H1 (cell line): ENCODE data around the gene METRNL. TPM values are rescaled to one million over a fixed set of nuclear protein-coding genes. Genes with fewer than 3 reads are reported as not detected.

Experiments used
- CTCF ChIA-PET: fragments of 300-600 bp; sonication (Branson Sonifier 250); formaldehyde crosslinking; loops from one replicate; lab custom pipeline; 2021; ENCODE audit not compliant: partially characterized antibody; lab: Charles Lee
- POLR2A ChIA-PET: fragments of 300-600 bp; sonication (Branson Sonifier 250); formaldehyde crosslinking; loops from one replicate; lab custom pipeline; 2021; ENCODE audit warnings: inconsistent platforms; ENCODE audit not compliant: partially characterized antibody; lab: Charles Lee
- DNase-seq, 2 experiments: peaks; one replicate each; pipeline versions ENCODE4 v3.0.0 to v3.0.0-alpha.2; 2010 to 2022; ENCODE audit warnings: low spot score in 2 of 2, low read depth in 1 of 2, mixed read lengths in 1 of 2
- FAIRE-seq: peaks from 2 replicates; lab custom pipeline; 2011; peaks lifted over from hg19 to GRCh38; lab: Jason Lieb, UNC
- H2AFZ ChIP-seq: 2 replicates; pipeline ENCODE4 v1.8.1; 2012; ENCODE audit warnings: low read length, inconsistent platforms
- H2AK5ac ChIP-seq: 2 replicates; pipeline ENCODE4 v1.6.1; 2013; ENCODE audit warnings: low read depth, low read length
- H2BK120ac ChIP-seq: replicated peaks from 2 replicates; pipeline ENCODE3; 2013; ENCODE audit warnings: low read depth, low read length, inconsistent platforms
- H2BK12ac ChIP-seq: 2 replicates; pipeline ENCODE4 v1.6.1; 2013; ENCODE audit warnings: low read depth, low read length
- H2BK15ac ChIP-seq: 2 replicates; pipeline ENCODE4 v1.6.1; 2013; ENCODE audit warnings: low read length
- H2BK20ac ChIP-seq: 2 replicates; pipeline ENCODE4 v1.6.1; 2013; ENCODE audit warnings: low read length
- H2BK5ac ChIP-seq: 2 replicates; pipeline ENCODE4 v1.6.1; 2013; ENCODE audit warnings: low read depth, low read length
- H3K14ac ChIP-seq: 2 replicates; pipeline ENCODE4 v1.6.1; 2013; ENCODE audit warnings: inconsistent platforms; ENCODE audit not compliant: insufficient read length
- H3K18ac ChIP-seq: 2 replicates; pipeline ENCODE4 v1.6.1; 2013; ENCODE audit warnings: low read length; ENCODE audit errors: extremely low read depth
- H3K23ac ChIP-seq: 2 replicates; pipeline ENCODE4 v1.6.1; 2013; ENCODE audit warnings: inconsistent platforms; ENCODE audit not compliant: insufficient read length
- H3K23me2 ChIP-seq: 2 replicates; pipeline ENCODE4 v1.6.1; 2013; ENCODE audit warnings: low read depth, low read length
- H3K27ac ChIP-seq: 2 replicates; pipeline ENCODE4 v1.6.1; 2011; ENCODE audit warnings: low read depth, low read length, inconsistent platforms
- H3K27me3 ChIP-seq, 4 experiments: replicated peaks in 1 of 4; 1 replicate in 1 of 4; 2 replicates in 3 of 4; pipeline versions ENCODE4 v1.6.1 to v1.8.1; 2011 to 2013; ENCODE audit warnings: low read length in 3 of 4, mild to moderate bottlenecking in 3 of 4, inconsistent platforms in 2 of 4, mixed read lengths in 2 of 4, moderate library complexity in 1 of 4; ENCODE audit not compliant: control insufficient read depth in 3 of 4, insufficient read depth in 3 of 4; ENCODE audit errors: extremely low read depth in 1 of 4
- H3K36me3 ChIP-seq, 4 experiments: 2 replicates each; pipeline versions ENCODE4 v1.6.1 to v1.8.1; 2011 to 2013; ENCODE audit warnings: mild to moderate bottlenecking in 4 of 4, low read length in 3 of 4, moderate library complexity in 2 of 4, control low read depth in 1 of 4, inconsistent platforms in 1 of 4; ENCODE audit not compliant: insufficient read depth in 4 of 4, control insufficient read depth in 2 of 4
- H3K4ac ChIP-seq: replicated peaks from 2 replicates; pipeline ENCODE3; 2013; ENCODE audit warnings: low read length, low read depth, mixed read lengths, inconsistent platforms; ENCODE audit not compliant: insufficient read length
- H3K4me1 ChIP-seq, 4 experiments: replicated peaks in 1 of 4; 1 replicate in 1 of 4; 2 replicates in 3 of 4; pipeline versions ENCODE4 v1.6.1 to v1.8.1; 2011 to 2013; ENCODE audit warnings: low read length in 3 of 4, inconsistent platforms in 2 of 4, mixed read lengths in 1 of 4; ENCODE audit not compliant: insufficient read depth in 4 of 4, control insufficient read depth in 3 of 4
- H3K4me2 ChIP-seq, 2 experiments: 2 replicates each; pipeline versions ENCODE4 v1.6.1 to v1.8.1; 2011 to 2013; ENCODE audit warnings: low read depth in 2 of 2, low read length in 2 of 2, control low read depth in 1 of 2, inconsistent platforms in 1 of 2, mild to moderate bottlenecking in 1 of 2; ENCODE audit not compliant: insufficient read depth in 1 of 2
- H3K4me3 ChIP-seq, 4 experiments: fragments of 200-600, 300-600 bp in 1 of 4; sonication (generic), shearing (Covaris generic), sonication (Bioruptor Twin) in 1 of 4; 2 replicates each; pipeline versions ENCODE4 v1.5.1 to v1.8.1; 2011 to 2016; ENCODE audit warnings: low read length in 4 of 4, low read depth in 3 of 4, control low read depth in 2 of 4, inconsistent platforms in 2 of 4, mild to moderate bottlenecking in 2 of 4, mixed read lengths in 1 of 4, moderate library complexity in 1 of 4; ENCODE audit not compliant: insufficient read depth in 2 of 4; ENCODE audit errors: extremely low read depth in 1 of 4
- H3K56ac ChIP-seq: replicated peaks from 2 replicates; pipeline ENCODE3; 2013; ENCODE audit warnings: low read depth, mild to moderate bottlenecking, mixed read lengths, low read length, inconsistent platforms; ENCODE audit not compliant: insufficient read length
- H3K79me1 ChIP-seq: 2 replicates; pipeline ENCODE4 v1.6.1; 2013; ENCODE audit warnings: low read depth, low read length, control low read depth
- H3K79me2 ChIP-seq, 2 experiments: 2 replicates each; pipeline versions ENCODE4 v1.6.1 to v1.8.1; 2012 to 2013; ENCODE audit warnings: low read length in 2 of 2, mild to moderate bottlenecking in 2 of 2, inconsistent platforms in 1 of 2; ENCODE audit not compliant: insufficient read depth in 2 of 2, control insufficient read depth in 1 of 2
- H3K9ac ChIP-seq, 4 experiments: replicated peaks in 1 of 4; 1 replicate in 1 of 4; 2 replicates in 3 of 4; pipeline versions ENCODE4 v1.6.1 to v1.8.1; 2011 to 2013; ENCODE audit warnings: low read depth in 3 of 4, low read length in 3 of 4, control low read depth in 2 of 4, mild to moderate bottlenecking in 2 of 4, moderate library complexity in 2 of 4, inconsistent platforms in 1 of 4; ENCODE audit errors: extremely low read depth in 1 of 4
- H3K9me3 ChIP-seq, 2 experiments: 2 replicates each; pipeline versions ENCODE4 v1.6.1 to v1.8.1; 2012 to 2013; ENCODE audit warnings: mild to moderate bottlenecking in 2 of 2, moderate library complexity in 2 of 2, control low read depth in 1 of 2, inconsistent platforms in 1 of 2, low read depth in 1 of 2, low read length in 1 of 2, mixed read lengths in 1 of 2; ENCODE audit not compliant: insufficient read depth in 2 of 2
- H4K20me1 ChIP-seq, 2 experiments: replicated peaks in 1 of 2; 2 replicates each; pipeline versions ENCODE3 to v1.8.1; 2011 to 2013; ENCODE audit warnings: inconsistent platforms in 2 of 2, low read length in 2 of 2, mild to moderate bottlenecking in 1 of 2; ENCODE audit not compliant: insufficient read depth in 2 of 2, control insufficient read depth in 1 of 2
- H4K5ac ChIP-seq: 2 replicates; pipeline ENCODE4 v1.6.1; 2013; ENCODE audit warnings: low read length, low read depth, mixed read lengths, inconsistent platforms; ENCODE audit not compliant: insufficient read length
- H4K8ac ChIP-seq: 2 replicates; pipeline ENCODE4 v1.8.0; 2013; ENCODE audit warnings: mild to moderate bottlenecking, moderate library complexity, low read length, inconsistent platforms; ENCODE audit not compliant: insufficient read depth; ENCODE audit errors: extremely low read depth
- H4K91ac ChIP-seq: replicated peaks from 2 replicates; pipeline ENCODE3; 2013; ENCODE audit warnings: low read length, mixed read lengths, inconsistent platforms; ENCODE audit not compliant: insufficient read length
- ASH2L ChIP-seq: fragments of 200-600, 300-600 bp; sonication (generic); IDR thresholded peaks from one replicate; pipeline ENCODE4 v1.7.1; 2017; ENCODE audit warnings: low read length
- CEBPB ChIP-seq: IDR thresholded peaks from 2 replicates; pipeline ENCODE4 v1.6.1; 2012; ENCODE audit warnings: low read depth, low read length
- CREB1 ChIP-seq: IDR thresholded peaks from 2 replicates; pipeline ENCODE4 v1.6.1; 2012; ENCODE audit warnings: inconsistent platforms
- EP300 ChIP-seq, 2 experiments: IDR thresholded peaks; 1 replicate in 1 of 2; 2 replicates in 1 of 2; pipeline ENCODE4 v1.6.1; 2011 to 2012; ENCODE audit warnings: low read depth in 2 of 2, low read length in 2 of 2, mild to moderate bottlenecking in 2 of 2, borderline replicate concordance in 1 of 2, inconsistent platforms in 1 of 2, moderate library complexity in 1 of 2
- GABPA ChIP-seq: IDR thresholded peaks from 2 replicates; pipeline ENCODE4 v1.6.1; 2011; ENCODE audit warnings: mild to moderate bottlenecking, low read length, moderate library complexity, borderline replicate concordance; ENCODE audit not compliant: insufficient read depth
- KDM1A ChIP-seq: fragments of 200-600, 300-600 bp; sonication (generic); IDR thresholded peaks from 2 replicates; pipeline ENCODE4 v1.7.1; 2016; ENCODE audit warnings: mild to moderate bottlenecking, low read length, borderline replicate concordance
- MAFK ChIP-seq: IDR thresholded peaks from 2 replicates; pipeline ENCODE4 v1.6.1; 2012; ENCODE audit warnings: low read depth, mild to moderate bottlenecking, improper control_type of control experiment, low read length
- POU5F1 ChIP-seq: IDR thresholded peaks from 2 replicates; pipeline ENCODE4 v1.6.1; 2011; ENCODE audit warnings: low read depth, mild to moderate bottlenecking, low read length, moderate library complexity
- SIRT6 ChIP-seq: IDR thresholded peaks from one replicate; pipeline ENCODE4 v1.7.1; 2012; ENCODE audit warnings: low read length, inconsistent platforms
- TBP ChIP-seq: IDR thresholded peaks from 2 replicates; pipeline ENCODE4 v1.6.1; 2011; ENCODE audit warnings: low read depth, low read length, improper control_type of control experiment
- WGBS, 2 experiments: shearing (Covaris generic) in 1 of 2; methylation state at CpG; one replicate each; pipeline versions ENCODE4 v1.1.6 to v1.1.7; 2013 to 2015; ENCODE audit warnings: low lambda C conversion rate in 2 of 2, mixed read lengths in 2 of 2, inconsistent platforms in 1 of 2, low coverage in 1 of 2, missing lambda C conversion rate in 1 of 2; ENCODE audit not compliant: insufficient replicate concordance in 2 of 2, insufficient coverage in 1 of 2, insufficient read length in 1 of 2; ENCODE audit errors: extremely low coverage in 1 of 2, missing lambda C conversion rate in 1 of 2; 5-methylcytosine and 5-hydroxymethylcytosine counted together
- polyA plus RNA-seq, 7 experiments: library from polyadenylated mRNA; depleted of rRNA in 3 of 7; stranded (reverse) in 5 of 7; unstranded in 2 of 7; fragments of >200 nt in 5 of 7; fragments of 200-250 nt in 2 of 7; gene quantifications; 1 replicate in 5 of 7; 2 replicates in 1 of 7; 4 replicates in 1 of 7; pipeline versions ENCODE4 v1.2.1 to v1.2.3, GENCODE V29; 2011 to 2013; ENCODE audit warnings: missing spikeins in 2 of 7, mixed read lengths in 2 of 7
- total RNA-seq: library from RNA; stranded (reverse); fragmentation: NEBNext Ultra II Directional; extraction: Animal tissue kit (Norgen Biotek cat#: 25700); gene quantifications from 2 replicates; pipeline ENCODE4 v1.2.1, GENCODE V29; 2021

METRNL gene
- total and polyA plus RNA-seq, 2 of the 8 experiments (the other 6 are each of a cell fraction or from before 2014, with no cell fraction given): 13.9 to 14.2 TPM

DNA sequence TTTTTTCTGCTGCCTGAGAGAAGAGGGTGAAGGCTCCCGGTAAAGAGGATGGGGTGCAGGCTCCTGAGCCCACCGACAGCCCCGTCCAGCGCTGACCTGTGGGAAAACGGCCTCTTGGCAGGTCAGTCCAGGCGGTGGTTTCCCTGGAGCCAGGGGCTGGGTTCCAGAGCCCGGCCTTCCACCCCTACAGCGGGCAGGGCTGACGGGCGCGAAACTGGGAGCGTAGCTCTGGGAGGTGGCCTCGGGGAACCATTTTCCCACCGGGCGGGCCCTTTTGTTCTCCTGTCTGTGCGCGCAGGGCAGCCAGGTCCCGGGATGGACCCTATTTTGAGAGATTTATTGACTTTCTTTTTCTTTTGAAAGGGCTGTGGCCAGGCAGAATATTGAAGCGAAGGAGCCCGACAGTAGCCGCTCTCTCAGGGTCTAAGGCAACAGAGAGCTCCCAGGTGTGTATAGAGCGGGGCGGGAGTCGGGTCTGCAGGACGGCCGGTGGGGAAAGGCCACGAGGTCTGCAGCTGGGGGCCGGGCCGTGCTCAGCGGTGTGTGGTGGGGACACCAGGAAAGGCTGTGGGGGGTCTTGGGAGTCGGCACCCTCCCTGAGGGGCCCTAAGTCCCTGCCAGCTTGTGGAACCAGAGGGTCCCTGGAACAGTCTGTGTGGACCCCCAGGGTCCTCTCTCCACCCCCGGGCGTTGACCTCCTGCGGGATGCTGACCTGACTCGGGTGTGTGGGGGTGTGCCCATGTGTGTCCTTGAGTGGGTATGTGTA is 32.3 kb downstream of the METRNL start:
- WGBS, 2 experiments: 89% methylated on average over 30 of the region's 35 CpGs; no CpG with 5 or more reads in 1 of the 2 experiments
- no peaks in the 10 kb centered on the region for H3K23me2 ChIP-seq

More for the DNA sequence above, 32.3 kb downstream of the METRNL start:
- H3K23ac ChIP-seq: no peak overlapping the region
- H3K9me3 ChIP-seq: peaks cover 15 to 64% of the 10 kb centered on the region in 2 experiments; a peak in 3 of 4 replicates
- H3K9ac ChIP-seq: no peak overlapping the region
- peaks cover 0 to 7% (median 0%) of the 10 kb centered on the region in 4 experiments; a peak in 1 of 7 replicates for H3K4me1 ChIP-seq
- H4K91ac ChIP-seq: no peak overlapping the region
- no peaks in the 10 kb centered on the region; the same call in 1 of the 2 replicates for H3K79me1 ChIP-seq
- H3K56ac ChIP-seq: no peak overlapping the region
- no peaks in the 10 kb centered on the region for H4K20me1 ChIP-seq
- H2BK15ac ChIP-seq: no peak overlapping the region
- CTCF ChIA-PET: interaction anchor here (1.0 kb wide), 1 partner anchor 40 kb away, joined by 3 read pairs; no protein-coding TSS in a partner anchor
- H3K79me2 ChIP-seq: no peaks in the 10 kb centered on the region
- H3K4ac ChIP-seq: no peak overlapping the region
- H3K27me3 ChIP-seq: 0 out of 7 replicates have a peak, but pooled peaks cover 0 to 2% (median 0%) of the 10 kb centered on the region in 4 experiments
- no peak overlapping the region for H3K4me2 ChIP-seq
- H2BK5ac ChIP-seq: no peak overlapping the region
- H3K27ac ChIP-seq: no peak overlapping the region
- no peak overlapping the region for H3K4me3 ChIP-seq
- no peak overlapping the region for H2AFZ ChIP-seq
- no peak for TF ChIP-seq CEBPB
- TF ChIP-seq KDM1A: no peak
- no peak for TF ChIP-seq SIRT6
- TF ChIP-seq EP300 (IDR thresholded peaks at IDR 0.05; ENCODE audit: borderline replicate concordance in 1 of 2, low read depth in 2 of 2, low read length in 2 of 2): no peak
- no peak for TF ChIP-seq ASH2L
- no peak for TF ChIP-seq POU5F1
- no peak for TF ChIP-seq GABPA
- no peak for TF ChIP-seq TBP
- no peak for TF ChIP-seq MAFK
- TF ChIP-seq CREB1: no peak
- no peak overlapping the region for H2BK20ac ChIP-seq
- POLR2A ChIA-PET: no interaction called here
- no peak overlapping the region for H2BK12ac ChIP-seq
- DNase-seq (no peak), FAIRE-seq (no peak)
- no peak overlapping the region for H4K5ac ChIP-seq
- H3K14ac ChIP-seq: no peak overlapping the region
- H3K18ac ChIP-seq: no peak overlapping the region
- H4K8ac ChIP-seq: no peak overlapping the region
- no peaks in the 10 kb centered on the region for H3K36me3 ChIP-seq
- H2AK5ac ChIP-seq: no peak overlapping the region
- no peak overlapping the region for H2BK120ac ChIP-seq
